ENCODE results near the gene DTD1.
"Not testable (repeated sequence)": the region's sequence is repeated elsewhere in the genome, so short reads cannot be mapped to it uniquely, and the experiment has no call there.

DTD1 gene

GRCh38 chr20:18754653-18755045, 166.8 kb downstream of the DTD1 start:
- DNase-seq (no peak), ATAC-seq (ENCODE audit: insufficient read depth, low read depth) (no peak)
- Histone ChIP-seq H3K27ac (ENCODE audit: low read length) (no peak overlapping the region), H4K20me1 (ENCODE audit: insufficient read depth, low read length) (no peaks in the 10 kb centered on the region), H3K4me3 (ENCODE audit: low read depth in 1 of 2, low read length in 2 of 2) (no peak overlapping the region), H3K4me2 (ENCODE audit: insufficient read depth, low read length) (no peak overlapping the region), H3K9me3 (ENCODE audit: insufficient read depth, low read length, severe bottlenecking) (no peaks in the 10 kb centered on the region), H2AFZ (ENCODE audit: low read depth, low read length) (no peak overlapping the region), H3K4me1 (ENCODE audit: insufficient read depth, low read length) (no peaks in the 10 kb centered on the region), H3K9ac (ENCODE audit: low read depth, low read length) (no peak overlapping the region), H3K27me3 (ENCODE audit: insufficient read depth, low read length, poor library complexity) (peaks cover 2% of the 10 kb centered on the region), H3K36me3 (ENCODE audit: insufficient read depth, low read length) (no peaks in the 10 kb centered on the region), H3K79me2 (ENCODE audit: insufficient read depth, low read length) (no peaks in the 10 kb centered on the region)
- TF ChIP-seq CTCF (IDR thresholded peaks at IDR 0.05; ENCODE audit: borderline replicate concordance, extremely low read depth, low read length, poor library complexity, severe bottlenecking): no peak
- TF ChIP-seq EZH2 (IDR thresholded peaks at IDR 0.05; ENCODE audit: borderline replicate concordance, low read depth, low read length, severe bottlenecking): no peak

- H3K4me1 ChIP-seq (ENCODE audit: insufficient read depth, low read length); DNase-seq; H4K20me1 ChIP-seq (ENCODE audit: insufficient read depth, low read length); H3K36me3 ChIP-seq (ENCODE audit: insufficient read depth, low read length); H3K9ac ChIP-seq (ENCODE audit: low read depth, low read length); H3K4me3 ChIP-seq (ENCODE audit: low read depth in 1 of 2, low read length in 2 of 2); ATAC-seq (ENCODE audit: insufficient read depth, low read depth); H3K27ac ChIP-seq (ENCODE audit: low read length); H3K9me3 ChIP-seq (ENCODE audit: insufficient read depth, low read length, severe bottlenecking); H3K4me2 ChIP-seq (ENCODE audit: insufficient read depth, low read length); H3K79me2 ChIP-seq (ENCODE audit: insufficient read depth, low read length); H2AFZ ChIP-seq (ENCODE audit: low read depth, low read length): not testable (repeated sequence)
- peaks cover 11% of the 10 kb centered on the region for H3K27me3 ChIP-seq (ENCODE audit: insufficient read depth, low read length, poor library complexity)
Measured at GRCh38 chr20:18760852-18761251, 173.0 kb downstream of the DTD1 start.

GRCh38 chr20:18767676-18768075, 179.8 kb downstream of the DTD1 start:
- H3K36me3 ChIP-seq (ENCODE audit: insufficient read depth, low read length): no peaks in the 10 kb centered on the region
- no peak overlapping the region for H3K4me3 ChIP-seq (ENCODE audit: low read depth in 1 of 2, low read length in 2 of 2)
- no peak overlapping the region for H3K27ac ChIP-seq (ENCODE audit: low read length)
- no peaks in the 10 kb centered on the region for H4K20me1 ChIP-seq (ENCODE audit: insufficient read depth, low read length)
- H3K27me3 ChIP-seq (ENCODE audit: insufficient read depth, low read length, poor library complexity): peaks cover 7% of the 10 kb centered on the region
- no peaks in the 10 kb centered on the region for H3K4me1 ChIP-seq (ENCODE audit: insufficient read depth, low read length)
- no peaks in the 10 kb centered on the region for H3K79me2 ChIP-seq (ENCODE audit: insufficient read depth, low read length)
- ATAC-seq (ENCODE audit: insufficient read depth, low read depth) (no peak), DNase-seq (no peak)
- H3K9me3 ChIP-seq (ENCODE audit: insufficient read depth, low read length, severe bottlenecking): no peaks in the 10 kb centered on the region
- H2AFZ ChIP-seq (ENCODE audit: low read depth, low read length): no peak overlapping the region
- no peak overlapping the region for H3K4me2 ChIP-seq (ENCODE audit: insufficient read depth, low read length)
- no peak overlapping the region for H3K9ac ChIP-seq (ENCODE audit: low read depth, low read length)
- TF ChIP-seq EZH2 (IDR thresholded peaks at IDR 0.05; ENCODE audit: borderline replicate concordance, low read depth, low read length, severe bottlenecking) (no peak), CTCF (IDR thresholded peaks at IDR 0.05; ENCODE audit: borderline replicate concordance, extremely low read depth, low read length, poor library complexity, severe bottlenecking) (no peak)

- no peaks in the 10 kb centered on the region for H3K36me3 ChIP-seq (ENCODE audit: insufficient read depth, low read length)
- H4K20me1 ChIP-seq (ENCODE audit: insufficient read depth, low read length): no peaks in the 10 kb centered on the region
- no peak overlapping the region for H2AFZ ChIP-seq (ENCODE audit: low read depth, low read length)
- no peaks in the 10 kb centered on the region for H3K79me2 ChIP-seq (ENCODE audit: insufficient read depth, low read length)
- H3K4me2 ChIP-seq (ENCODE audit: insufficient read depth, low read length): no peak overlapping the region
- H3K27me3 ChIP-seq (ENCODE audit: insufficient read depth, low read length, poor library complexity): no peaks in the 10 kb centered on the region
- TF ChIP-seq EZH2 (IDR thresholded peaks at IDR 0.05; ENCODE audit: borderline replicate concordance, low read depth, low read length, severe bottlenecking): no peak
- no peak for TF ChIP-seq CTCF (IDR thresholded peaks at IDR 0.05; ENCODE audit: borderline replicate concordance, extremely low read depth, low read length, poor library complexity, severe bottlenecking)
- H3K4me1 ChIP-seq (ENCODE audit: insufficient read depth, low read length): no peaks in the 10 kb centered on the region
- H3K4me3 ChIP-seq (ENCODE audit: low read depth in 1 of 2, low read length in 2 of 2): no peak overlapping the region
- no peak overlapping the region for H3K9ac ChIP-seq (ENCODE audit: low read depth, low read length)
- no peak for DNase-seq
- H3K9me3 ChIP-seq (ENCODE audit: insufficient read depth, low read length, severe bottlenecking): no peaks in the 10 kb centered on the region
- no peak for ATAC-seq (ENCODE audit: insufficient read depth, low read depth)
- no peak overlapping the region for H3K27ac ChIP-seq (ENCODE audit: low read length)
Measured at GRCh38 chr20:18773566-18773965, 185.7 kb downstream of the DTD1 start.
